ENCODE data around the gene PATZ1.
"Not testable (repeated sequence)": the region's sequence is repeated elsewhere in the genome, so short reads cannot be mapped to it uniquely, and the experiment has no call there.

The PATZ1 gene, protein sequence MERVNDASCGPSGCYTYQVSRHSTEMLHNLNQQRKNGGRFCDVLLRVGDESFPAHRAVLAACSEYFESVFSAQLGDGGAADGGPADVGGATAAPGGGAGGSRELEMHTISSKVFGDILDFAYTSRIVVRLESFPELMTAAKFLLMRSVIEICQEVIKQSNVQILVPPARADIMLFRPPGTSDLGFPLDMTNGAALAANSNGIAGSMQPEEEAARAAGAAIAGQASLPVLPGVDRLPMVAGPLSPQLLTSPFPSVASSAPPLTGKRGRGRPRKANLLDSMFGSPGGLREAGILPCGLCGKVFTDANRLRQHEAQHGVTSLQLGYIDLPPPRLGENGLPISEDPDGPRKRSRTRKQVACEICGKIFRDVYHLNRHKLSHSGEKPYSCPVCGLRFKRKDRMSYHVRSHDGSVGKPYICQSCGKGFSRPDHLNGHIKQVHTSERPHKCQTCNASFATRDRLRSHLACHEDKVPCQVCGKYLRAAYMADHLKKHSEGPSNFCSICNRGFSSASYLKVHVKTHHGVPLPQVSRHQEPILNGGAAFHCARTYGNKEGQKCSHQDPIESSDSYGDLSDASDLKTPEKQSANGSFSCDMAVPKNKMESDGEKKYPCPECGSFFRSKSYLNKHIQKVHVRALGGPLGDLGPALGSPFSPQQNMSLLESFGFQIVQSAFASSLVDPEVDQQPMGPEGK

DNA sequence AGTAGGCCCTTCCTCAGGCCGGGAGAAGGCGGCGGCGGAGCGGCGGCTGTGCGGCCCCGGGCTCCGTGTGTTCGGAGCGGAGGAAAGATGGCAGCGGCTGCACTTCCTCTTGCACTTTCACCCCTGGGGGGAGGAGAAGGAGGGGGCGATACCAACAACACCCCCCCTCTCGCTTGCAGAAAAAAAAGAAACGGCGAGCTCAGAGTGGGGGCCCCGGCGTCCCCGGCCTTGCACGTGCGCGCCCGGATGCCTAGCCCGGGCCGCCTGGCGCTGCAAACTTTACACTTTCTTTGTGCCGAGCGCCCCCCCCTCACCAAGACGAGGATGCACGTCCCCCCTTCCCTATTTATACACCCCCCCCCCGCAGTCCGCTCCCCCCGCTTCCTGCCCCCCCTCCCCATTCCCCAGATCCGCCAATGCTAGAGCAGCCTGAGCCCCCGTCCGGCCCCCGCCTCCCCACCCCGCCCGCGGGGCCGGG is at the start of gene PATZ1:
Gene PATZ1, minus strand, starts transcription at position 92 of the 478 bp plus-strand sequence. CDS start 744 bp downstream, outside the sequence.
- in situ Hi-C loops (cut with HindIII; ENCODE audit: low sequenced_read_pairs) = no loop called here

DNA sequence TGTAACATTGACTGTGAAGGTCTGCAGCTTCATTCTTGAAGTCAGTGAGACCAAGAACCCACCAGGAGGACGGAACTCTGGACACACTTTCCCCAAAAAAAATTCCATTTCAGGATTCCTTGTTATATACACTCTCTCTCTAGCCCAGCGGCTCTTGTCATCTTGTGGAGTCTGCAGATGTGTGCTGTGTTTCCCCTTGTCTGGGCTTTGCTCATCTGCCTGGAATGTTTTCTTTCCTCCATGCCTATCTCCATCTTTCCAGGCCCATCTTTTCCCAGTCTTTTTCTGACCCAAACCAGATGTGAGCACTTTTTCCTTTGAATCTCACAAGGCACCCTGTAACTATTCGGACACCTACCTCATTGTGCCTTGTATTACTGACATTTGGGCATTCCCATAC is 48.2 kb upstream of the PATZ1 start:
- in situ Hi-C loops (cut with HindIII; ENCODE audit: low sequenced_read_pairs) = no loop called here

DNA sequence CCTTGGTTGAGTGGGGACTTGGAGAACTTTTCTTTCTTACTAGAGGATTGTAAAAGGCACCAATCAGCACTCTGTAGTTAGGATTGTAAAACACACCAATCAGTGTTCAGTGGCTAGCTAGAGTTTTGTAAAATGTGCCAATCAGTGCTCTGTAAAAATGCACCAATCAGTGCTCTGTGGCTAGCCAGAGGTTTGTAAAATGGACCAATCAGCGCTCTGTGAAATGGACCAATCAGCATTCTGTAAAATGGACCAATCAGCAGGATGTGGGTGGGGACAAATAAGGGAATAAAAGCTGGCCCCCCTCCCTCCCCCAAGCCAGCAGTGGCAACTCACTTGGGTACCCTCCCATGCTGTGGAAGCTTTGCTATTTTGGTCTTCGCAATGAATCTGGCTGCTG is 47.7 kb upstream of the PATZ1 start:
- in situ Hi-C loops (cut with HindIII; ENCODE audit: low sequenced_read_pairs) = no loop called here

DNA sequence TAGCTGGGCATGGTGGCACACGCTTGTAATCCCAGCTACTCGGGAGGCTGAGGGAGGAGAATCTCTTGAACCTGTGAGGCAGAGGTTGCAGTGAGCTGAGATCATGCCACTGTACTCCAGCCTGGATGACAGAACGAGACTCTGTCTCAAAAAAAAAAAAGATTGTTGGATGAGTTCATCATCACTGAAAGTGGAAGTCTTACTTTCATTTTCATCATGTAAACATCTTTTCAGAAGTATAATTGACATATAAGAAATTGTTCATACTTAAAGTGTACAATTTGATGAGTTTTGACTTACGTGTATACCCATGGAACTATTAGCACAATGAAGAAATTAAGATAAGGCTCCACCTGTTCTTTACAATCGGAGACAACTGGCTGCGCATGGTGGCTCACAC is 32.5 kb upstream of the PATZ1 start:
- in situ Hi-C loops (cut with HindIII; ENCODE audit: low sequenced_read_pairs) = not testable (repeated sequence)

DNA sequence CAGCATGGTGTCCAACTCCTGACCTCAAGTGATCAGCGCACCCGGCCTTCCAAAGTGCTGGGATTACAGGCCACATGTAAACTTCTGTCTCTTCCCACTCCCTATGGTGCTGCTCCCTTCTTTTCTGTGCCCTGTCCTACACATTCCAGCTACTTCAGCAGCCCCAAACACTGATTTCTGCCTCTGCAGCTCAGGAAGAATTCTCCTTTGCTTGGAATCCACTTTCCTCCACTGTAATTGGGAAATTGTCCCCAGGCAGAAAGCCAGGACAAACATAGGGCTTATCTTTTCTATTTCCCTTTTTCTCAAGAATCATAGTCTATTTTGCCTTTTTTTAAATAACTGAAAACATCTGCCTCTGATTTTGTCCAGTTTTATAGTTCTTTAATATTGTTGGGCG is 32.0 kb upstream of the PATZ1 start:
- in situ Hi-C loops (cut with HindIII; ENCODE audit: low sequenced_read_pairs) = no loop called here

DNA sequence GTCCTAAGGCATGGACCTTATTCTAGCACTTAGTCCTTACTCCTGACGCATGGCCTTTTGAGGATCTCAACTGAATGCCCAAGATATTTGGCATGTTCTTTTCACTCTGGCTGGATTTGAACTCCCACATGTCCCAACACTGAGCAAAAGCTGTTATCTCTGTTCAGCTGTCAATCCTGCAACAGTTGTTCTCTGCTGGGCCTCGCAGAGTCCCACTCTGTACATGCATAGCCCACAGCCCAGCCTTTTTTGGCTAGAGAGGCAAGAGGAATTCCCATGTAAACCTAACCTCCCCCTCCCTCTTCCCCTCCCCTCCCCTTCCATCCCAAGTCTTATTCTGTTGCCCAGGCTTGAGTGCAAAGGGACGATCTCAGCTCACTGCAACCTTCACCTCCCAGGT is 31.5 kb upstream of the PATZ1 start:
- in situ Hi-C loops (cut with HindIII; ENCODE audit: low sequenced_read_pairs) = no loop called here

DNA sequence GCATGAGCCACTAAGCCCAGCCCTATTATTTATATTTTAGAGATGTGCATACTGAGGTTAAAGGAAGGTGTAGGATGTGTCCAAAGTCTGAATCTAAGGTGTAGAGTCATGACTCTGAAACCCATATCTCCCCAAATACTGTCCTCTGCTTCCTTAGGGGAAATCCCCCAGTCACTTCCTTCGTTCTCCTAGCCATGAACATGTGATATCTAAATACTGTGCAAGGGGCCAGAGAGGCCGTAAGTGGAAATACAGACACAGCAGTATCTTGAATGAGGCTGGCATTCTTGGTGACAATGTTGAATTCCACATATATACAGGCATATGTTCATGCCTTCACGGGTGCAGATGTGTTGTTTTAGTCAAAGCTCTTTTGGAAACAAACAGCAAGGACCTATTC is 21.3 kb upstream of the PATZ1 start:
- in situ Hi-C loops (cut with HindIII; ENCODE audit: low sequenced_read_pairs) = no loop called here

DNA sequence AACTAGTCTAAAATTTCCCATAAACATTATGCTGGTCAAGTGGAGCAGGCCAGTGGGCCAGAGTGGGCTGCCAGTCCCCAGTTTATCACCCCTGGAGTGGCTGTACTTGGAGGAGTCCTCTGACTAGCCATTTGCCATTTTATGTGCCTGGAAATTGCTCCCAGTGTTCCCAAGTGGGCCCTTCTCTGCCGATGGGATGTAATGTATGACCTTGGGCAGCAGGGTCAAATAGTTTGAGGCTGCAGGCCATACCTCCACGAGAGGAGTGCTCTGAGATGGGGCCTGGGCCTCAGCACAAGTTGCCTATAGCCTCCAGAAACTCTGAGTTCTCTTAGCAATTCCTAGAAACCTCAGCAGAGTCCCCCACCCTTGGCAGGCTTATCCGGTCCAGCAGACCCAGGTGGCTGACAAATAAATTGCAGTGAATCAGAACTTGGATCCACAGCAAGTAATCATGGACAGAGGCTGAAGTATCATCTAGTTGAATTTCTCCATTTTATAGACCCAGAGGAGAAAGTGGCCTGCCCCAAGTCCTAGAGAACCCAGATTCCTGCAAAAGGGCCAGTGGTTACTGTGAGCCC is 17.8 kb upstream of the PATZ1 start:
- in situ Hi-C loops (cut with HindIII; ENCODE audit: low sequenced_read_pairs) = no loop called here

DNA sequence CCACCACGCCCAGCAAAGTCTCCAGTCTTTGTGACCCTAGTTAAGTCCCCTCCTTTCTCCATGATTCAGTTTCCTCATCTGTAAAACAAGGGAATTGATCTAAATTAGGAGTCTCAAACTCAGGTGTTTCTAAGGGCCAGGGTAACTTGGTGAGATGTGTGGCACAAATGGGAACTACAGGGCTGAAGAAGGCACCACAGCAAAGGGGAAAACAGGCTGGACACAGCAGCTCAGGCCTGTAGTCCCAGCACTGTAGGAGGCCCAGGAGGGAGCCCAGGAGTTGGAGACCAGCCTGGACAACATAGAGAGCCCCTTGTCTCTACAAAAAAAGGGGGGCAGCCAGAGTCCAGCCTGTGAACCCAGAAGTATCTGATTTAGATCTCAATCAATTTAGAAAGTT is 15.6 kb upstream of the PATZ1 start:
- in situ Hi-C loops (cut with HindIII; ENCODE audit: low sequenced_read_pairs) = no loop called here

DNA sequence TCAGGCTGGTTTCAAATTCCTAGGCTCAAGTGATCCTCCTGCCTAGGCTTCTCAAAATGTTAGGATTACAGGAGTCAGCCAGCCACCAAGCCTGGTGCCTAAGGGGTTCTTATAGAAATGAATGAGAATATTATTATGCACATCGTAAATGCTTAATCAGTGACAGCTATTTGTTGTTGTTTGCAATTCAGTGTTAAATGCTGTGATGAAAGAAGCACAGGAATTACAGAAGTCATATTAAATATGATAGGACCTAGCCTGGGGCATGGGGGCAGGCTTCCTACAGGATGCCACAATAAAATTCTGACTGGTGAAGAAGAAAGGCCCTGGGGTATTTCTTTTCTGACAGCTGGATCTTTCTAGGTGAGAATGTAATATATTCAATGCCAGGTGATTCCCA is 13.9 kb upstream of the PATZ1 start:
- in situ Hi-C loops (cut with HindIII; ENCODE audit: low sequenced_read_pairs) = no loop called here

DNA sequence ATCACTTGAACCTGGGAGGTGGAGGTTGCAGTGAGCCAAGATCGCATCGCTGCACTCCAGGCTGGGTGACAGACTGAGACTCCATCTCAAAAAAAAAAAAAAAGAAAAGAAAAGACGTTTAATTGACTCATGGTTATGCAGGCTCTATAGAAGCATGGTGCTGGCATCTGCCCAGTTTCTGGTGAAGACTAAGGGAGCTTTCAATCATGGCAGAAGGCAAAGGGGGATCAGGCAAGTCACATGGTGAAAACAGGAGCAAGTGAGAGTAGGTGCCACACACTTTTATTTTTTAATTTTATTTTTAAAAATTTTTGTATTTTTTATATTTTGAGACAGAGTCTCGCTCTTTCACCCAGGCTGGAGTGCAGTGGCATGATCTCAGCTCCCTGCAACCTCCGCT is 8.4 kb upstream of the PATZ1 start:
- in situ Hi-C loops (cut with HindIII; ENCODE audit: low sequenced_read_pairs) = no loop called here

DNA sequence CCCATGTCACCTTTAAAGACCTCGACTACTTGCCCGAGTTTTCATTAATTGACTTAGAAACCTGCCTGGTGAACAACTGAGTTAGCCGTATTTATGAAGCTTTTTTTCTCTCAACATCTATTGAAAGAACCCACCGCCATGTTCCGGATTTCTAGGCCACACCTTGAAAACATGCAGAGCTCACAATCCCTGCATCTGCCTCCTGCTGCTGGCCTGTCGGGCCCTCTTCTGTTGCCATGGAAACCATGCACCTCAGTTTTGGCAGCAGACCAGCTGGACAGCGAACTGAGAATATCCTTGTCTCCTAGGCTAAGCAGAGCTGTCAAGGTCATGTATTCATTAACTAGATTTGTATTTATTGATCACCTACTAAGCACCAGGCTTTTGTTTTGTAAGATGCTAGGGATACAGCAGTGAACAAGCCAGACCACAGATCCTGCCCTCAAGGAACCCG is 4.3 kb upstream of the PATZ1 start:
- in situ Hi-C loops (cut with HindIII; ENCODE audit: low sequenced_read_pairs) = no loop called here

DNA sequence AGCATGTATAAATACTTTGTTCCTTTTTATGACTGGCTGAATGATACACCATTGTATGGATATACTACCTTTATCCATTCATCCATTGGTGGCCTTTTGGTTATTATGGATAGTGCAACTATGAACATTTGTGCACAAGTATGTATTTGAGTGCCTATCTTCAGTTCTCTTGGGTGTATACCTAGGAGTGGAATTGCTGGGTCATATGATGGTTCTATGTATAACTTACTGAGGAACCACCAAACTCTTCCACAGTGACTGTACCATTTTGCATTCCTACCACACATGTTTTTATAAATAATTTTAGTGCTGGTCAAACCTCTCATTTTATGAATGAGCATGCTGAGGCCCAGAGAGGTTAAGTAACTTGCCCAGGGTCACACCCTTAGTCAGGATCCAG is 3.8 kb upstream of the PATZ1 start:
- in situ Hi-C loops (cut with HindIII; ENCODE audit: low sequenced_read_pairs) = no loop called here

DNA sequence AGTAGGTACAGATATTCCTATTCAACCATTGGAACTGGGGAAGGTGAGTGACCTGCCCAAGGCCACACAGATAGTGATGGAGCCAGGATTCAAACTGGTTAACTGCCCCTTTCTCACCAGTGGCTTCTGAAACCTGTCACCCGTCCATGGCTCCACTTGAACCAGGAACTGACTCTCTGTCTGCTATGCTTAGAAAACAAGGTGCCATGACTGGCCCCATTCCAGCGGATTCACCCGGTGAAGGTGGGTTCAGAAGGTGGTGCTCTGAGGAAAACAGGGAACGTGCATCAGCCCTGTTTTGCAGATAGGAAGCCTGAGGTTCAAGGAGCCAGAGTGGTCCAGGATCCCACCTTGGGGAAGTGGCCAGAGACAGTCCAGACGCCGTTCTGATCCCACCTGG is 2.6 kb upstream of the PATZ1 start:
- in situ Hi-C loops (cut with HindIII; ENCODE audit: low sequenced_read_pairs) = no loop called here

DNA sequence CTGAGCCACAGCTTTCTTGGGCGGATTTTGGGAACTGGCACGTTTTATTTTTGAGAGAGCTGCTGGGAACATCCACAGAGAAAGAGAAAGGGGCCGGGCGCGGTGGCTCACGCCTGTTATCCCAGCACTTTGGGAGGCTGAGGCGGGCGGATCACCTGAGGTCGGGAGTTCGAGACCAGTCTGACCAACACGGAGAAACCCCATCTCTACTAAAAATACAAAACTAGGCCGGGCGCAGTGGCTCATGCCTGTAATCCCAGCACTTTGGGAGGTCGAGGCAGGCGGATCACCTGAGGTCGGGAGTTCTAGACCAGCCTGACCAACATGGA is 1.8 kb upstream of the PATZ1 start:
- in situ Hi-C loops (cut with HindIII; ENCODE audit: low sequenced_read_pairs) = not testable (repeated sequence)

DNA sequence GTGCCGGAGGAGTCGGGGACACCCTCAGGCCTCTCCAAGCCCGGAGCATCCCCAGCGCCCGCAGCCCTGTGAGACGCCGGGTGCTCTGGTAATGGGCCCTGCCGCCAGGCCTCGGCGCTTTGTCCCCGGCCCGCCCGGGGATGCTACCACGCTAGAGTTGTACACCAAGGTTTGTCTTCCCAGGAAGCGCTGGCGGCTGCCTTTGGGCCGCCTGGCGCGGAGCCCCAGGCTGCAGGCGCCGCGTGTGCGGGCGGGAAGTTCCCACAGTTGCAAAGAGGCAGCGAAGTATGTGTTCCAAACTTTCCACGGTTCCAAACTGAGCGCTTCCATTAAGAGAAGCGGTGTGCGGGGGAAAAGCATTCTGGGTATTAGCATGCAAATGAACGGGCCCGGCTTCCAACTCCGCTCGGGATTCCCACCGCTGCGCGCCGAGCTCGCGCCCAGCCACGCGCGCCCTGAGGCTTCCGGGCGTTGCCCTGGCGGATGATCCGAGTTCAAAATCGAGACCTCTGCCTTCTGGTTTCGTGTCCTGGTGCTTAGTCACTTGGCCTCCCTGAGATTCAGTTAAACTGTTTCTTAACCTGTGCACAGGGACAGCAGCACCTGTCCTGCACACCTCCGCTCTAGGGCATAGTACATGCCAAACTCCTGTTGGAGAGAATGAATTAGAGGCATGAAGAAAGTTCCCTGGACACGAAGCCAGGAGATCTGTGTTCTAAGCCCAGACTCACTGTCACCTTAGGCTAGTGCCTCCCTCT is 1.3 kb upstream of the PATZ1 start:
- in situ Hi-C loops (cut with HindIII; ENCODE audit: low sequenced_read_pairs) = no loop called here

DNA sequence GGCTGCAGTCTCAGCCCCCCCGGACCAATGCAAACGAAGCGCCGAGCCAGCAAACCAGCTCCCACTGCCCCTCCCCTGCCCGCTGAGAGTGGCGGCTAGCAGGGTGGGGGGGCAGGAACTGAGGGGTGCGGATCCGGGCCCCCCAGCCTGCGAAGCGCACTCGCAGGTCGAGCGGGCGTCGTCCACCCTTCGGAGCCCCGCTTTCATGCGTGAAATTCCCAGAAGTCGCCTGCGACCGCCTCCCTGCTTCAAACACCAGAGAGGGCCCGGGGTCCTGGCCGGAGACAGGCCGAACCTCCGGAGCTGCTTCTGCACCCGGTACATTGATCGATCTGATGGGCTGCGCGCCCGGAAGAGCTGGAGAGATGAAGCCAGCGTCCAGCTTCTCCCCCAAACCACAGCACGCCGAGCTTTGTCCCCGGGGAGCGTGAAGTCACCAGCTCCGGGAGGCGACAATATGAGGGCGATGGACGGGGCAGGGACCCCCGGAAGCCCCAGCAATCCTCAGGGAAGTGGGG is 646 bp upstream of the PATZ1 start:
- in situ Hi-C loops (cut with HindIII; ENCODE audit: low sequenced_read_pairs) = no loop called here

DNA sequence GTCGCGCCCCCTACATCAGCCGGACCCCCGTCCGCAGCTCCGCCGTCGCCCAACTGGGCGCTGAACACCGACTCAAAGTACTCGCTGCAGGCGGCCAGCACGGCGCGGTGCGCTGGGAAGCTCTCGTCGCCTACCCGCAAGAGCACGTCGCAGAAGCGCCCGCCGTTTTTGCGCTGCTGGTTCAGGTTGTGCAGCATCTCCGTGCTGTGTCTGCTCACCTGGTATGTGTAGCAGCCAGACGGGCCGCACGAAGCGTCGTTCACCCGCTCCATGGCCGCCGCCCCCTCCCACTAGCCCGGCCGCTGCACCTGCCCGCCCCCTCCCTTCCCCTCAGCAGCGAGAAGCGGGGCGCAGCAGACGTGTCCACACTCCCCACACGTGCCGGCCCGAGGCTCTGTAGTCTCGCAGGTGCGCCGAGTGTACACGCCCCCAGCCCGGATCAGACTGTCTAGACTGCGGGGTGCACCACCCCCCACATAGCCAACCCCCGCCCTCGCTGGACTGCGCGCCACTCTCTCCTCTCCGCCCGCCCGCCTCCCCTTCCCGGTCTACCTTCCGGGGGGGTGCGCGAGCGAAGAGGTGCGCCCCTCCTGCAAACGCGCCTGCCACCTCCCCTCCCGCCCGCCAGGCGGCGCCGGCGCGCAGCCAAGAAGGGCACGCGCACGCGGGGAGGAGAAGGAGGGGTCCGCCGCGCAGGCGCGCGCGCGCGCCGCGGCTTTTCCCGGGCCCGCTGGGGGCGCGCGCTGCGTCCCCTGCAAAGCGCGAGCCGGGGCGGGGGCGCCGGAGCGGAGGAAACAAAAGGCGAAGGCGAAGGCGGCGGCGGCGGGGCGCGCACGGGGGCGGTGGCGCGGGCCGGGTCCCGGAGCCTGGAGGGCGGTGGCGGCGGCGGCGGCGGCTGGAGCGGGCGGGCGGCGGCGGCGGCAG is 553 bp downstream of the PATZ1 start:
- in situ Hi-C loops (cut with HindIII; ENCODE audit: low sequenced_read_pairs) = no loop called here

DNA sequence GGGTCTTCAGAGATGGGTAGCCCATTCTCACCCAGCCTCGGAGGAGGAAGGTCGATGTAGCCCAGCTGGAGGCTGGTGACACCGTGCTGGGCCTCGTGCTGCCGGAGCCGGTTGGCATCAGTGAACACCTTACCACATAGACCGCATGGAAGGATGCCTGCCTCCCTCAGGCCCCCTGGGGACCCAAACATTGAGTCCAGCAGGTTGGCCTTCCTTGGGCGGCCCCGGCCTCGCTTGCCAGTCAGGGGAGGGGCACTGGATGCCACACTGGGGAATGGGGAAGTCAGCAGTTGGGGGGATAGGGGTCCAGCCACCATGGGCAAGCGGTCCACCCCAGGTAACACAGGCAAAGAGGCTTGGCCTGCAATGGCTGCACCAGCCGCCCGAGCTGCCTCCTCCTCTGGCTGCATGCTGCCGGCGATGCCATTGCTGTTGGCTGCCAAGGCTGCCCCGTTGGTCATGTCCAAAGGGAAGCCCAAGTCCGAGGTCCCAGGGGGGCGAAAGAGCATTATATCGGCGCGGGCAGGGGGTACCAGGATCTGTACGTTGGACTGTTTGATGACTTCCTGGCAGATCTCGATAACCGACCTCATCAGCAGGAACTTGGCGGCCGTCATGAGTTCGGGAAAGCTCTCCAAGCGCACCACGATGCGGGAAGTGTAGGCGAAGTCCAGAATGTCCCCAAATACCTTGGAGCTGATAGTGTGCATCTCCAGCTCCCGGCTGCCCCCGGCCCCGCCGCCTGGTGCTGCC is 1.4 kb downstream of the PATZ1 start:
- in situ Hi-C loops (cut with HindIII; ENCODE audit: low sequenced_read_pairs) = no loop called here
